ENCODE measurements around the gene PRCD.

DNA sequence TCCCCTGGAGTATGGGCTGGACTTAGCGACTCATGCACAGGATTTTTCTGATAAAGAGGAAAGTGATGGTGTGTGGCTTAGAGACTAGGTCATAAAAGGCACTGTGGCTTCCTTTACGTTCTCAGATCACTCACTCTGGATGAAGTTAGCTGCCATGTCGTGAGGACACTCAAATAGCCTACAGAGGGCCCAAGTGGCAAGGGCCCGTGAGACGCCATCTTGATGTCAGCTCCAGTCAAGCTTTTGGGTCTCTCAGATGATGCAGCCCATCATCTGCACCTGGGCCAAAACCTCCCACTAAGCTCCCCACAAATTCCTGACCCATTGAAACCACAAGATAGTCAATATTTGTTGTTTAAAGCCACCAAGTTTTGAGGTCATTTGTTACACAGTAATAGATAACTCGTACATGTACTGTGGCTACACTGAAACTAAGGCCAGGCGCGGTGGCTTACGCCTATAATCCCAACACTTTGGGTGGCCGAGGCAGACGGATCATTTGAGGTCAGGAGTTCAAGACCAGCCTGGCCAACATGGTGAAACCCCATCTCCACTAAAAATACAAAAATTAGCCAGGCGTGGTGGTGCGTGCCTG, 31.1 kb downstream of the PRCD start:
- TF ChIP-seq POLR2A (IDR thresholded peaks at IDR 0.05), result no peak
- TF ChIP-seq, protein P1, sequence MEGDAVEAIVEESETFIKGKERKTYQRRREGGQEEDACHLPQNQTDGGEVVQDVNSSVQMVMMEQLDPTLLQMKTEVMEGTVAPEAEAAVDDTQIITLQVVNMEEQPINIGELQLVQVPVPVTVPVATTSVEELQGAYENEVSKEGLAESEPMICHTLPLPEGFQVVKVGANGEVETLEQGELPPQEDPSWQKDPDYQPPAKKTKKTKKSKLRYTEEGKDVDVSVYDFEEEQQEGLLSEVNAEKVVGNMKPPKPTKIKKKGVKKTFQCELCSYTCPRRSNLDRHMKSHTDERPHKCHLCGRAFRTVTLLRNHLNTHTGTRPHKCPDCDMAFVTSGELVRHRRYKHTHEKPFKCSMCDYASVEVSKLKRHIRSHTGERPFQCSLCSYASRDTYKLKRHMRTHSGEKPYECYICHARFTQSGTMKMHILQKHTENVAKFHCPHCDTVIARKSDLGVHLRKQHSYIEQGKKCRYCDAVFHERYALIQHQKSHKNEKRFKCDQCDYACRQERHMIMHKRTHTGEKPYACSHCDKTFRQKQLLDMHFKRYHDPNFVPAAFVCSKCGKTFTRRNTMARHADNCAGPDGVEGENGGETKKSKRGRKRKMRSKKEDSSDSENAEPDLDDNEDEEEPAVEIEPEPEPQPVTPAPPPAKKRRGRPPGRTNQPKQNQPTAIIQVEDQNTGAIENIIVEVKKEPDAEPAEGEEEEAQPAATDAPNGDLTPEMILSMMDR (IDR thresholded peaks at IDR 0.05), result no peak
